ENCODE results near the gene AMBN.

DNA sequence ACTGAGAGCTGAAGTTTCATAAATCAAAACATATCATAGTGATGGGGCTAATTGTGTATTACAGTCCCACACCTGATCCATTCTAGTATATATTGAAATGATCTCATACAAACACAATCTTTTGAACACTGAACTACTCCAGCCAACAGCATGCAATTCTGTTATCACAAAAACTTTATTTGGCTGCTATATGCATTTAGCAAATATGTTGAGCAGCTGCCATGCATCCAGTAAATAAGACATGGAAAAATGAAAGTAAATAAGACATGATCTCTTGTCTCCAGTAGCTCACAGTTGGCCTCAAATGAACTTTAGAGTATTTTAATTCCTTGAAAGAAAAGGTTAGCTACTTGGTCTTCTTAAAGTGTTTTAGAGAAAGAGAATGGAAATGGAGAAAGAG is 2.1 kb downstream of the AMBN start:
- TF ChIP-seq, protein P1, sequence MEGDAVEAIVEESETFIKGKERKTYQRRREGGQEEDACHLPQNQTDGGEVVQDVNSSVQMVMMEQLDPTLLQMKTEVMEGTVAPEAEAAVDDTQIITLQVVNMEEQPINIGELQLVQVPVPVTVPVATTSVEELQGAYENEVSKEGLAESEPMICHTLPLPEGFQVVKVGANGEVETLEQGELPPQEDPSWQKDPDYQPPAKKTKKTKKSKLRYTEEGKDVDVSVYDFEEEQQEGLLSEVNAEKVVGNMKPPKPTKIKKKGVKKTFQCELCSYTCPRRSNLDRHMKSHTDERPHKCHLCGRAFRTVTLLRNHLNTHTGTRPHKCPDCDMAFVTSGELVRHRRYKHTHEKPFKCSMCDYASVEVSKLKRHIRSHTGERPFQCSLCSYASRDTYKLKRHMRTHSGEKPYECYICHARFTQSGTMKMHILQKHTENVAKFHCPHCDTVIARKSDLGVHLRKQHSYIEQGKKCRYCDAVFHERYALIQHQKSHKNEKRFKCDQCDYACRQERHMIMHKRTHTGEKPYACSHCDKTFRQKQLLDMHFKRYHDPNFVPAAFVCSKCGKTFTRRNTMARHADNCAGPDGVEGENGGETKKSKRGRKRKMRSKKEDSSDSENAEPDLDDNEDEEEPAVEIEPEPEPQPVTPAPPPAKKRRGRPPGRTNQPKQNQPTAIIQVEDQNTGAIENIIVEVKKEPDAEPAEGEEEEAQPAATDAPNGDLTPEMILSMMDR (IDR thresholded peaks at IDR 0.05), result no peak
- TF ChIP-seq POLR2AphosphoS5 (IDR thresholded peaks at IDR 0.05) (no peak), POLR2A (IDR thresholded peaks at IDR 0.05) (no peak), EP300 (IDR thresholded peaks at IDR 0.05; ENCODE audit: low read depth) (no peak)

All from transverse colon (tissue), 4 donors.